Endodermal cell (in vitro differentiated cells): ENCODE measurements around the gene SYNGR4. TPM values are rescaled to one million over a fixed set of nuclear protein-coding genes. Genes with fewer than 3 reads are reported as not detected.
"Not testable (repeated sequence)": the region's sequence is repeated elsewhere in the genome, so short reads cannot be mapped to it uniquely, and the experiment has no call there.

Source experiments
- DNase-seq: peaks from one replicate; pipeline ENCODE4 v3.0.0-alpha.2; 2017
- H3K27ac ChIP-seq: 2 replicates; pipeline ENCODE4 v1.5.1; 2013; ENCODE audit warnings: mild to moderate bottlenecking, low read depth, low read length, moderate library complexity
- H3K27me3 ChIP-seq: 2 replicates; pipeline ENCODE4 v1.6.1; 2013; ENCODE audit warnings: mild to moderate bottlenecking, low read length, moderate library complexity; ENCODE audit not compliant: insufficient read depth, control insufficient read depth, poor library complexity, severe bottlenecking
- H3K36me3 ChIP-seq: 2 replicates; pipeline ENCODE4 v1.7.0; 2013; ENCODE audit warnings: mild to moderate bottlenecking, low read length, moderate library complexity; ENCODE audit not compliant: control insufficient read depth, insufficient read depth
- H3K4me1 ChIP-seq: one replicate; pipeline ENCODE4 v1.7.0; 2013; ENCODE audit warnings: low read length; ENCODE audit not compliant: control insufficient read depth, insufficient read depth
- H3K4me3 ChIP-seq: 2 replicates; pipeline ENCODE4 v1.5.1; 2013; ENCODE audit warnings: mild to moderate bottlenecking, low read length, moderate library complexity
- H3K9ac ChIP-seq: 2 replicates; pipeline ENCODE4 v1.6.1; 2013; ENCODE audit warnings: mild to moderate bottlenecking, low read length, moderate library complexity; ENCODE audit not compliant: poor library complexity, severe bottlenecking; ENCODE audit errors: extremely low read depth
- H3K9me3 ChIP-seq: 2 replicates; pipeline ENCODE4 v1.6.1; 2013; ENCODE audit warnings: mild to moderate bottlenecking, low read length, moderate library complexity; ENCODE audit not compliant: control insufficient read depth
- H3K27ac Mint-ChIP-seq: 2 replicates; pipeline ENCODE4 v1.8.0; 2020; ENCODE audit warnings: mixed read lengths
- H3K27me3 Mint-ChIP-seq: 2 replicates; pipeline ENCODE4 v1.8.0; 2021; ENCODE audit warnings: mild to moderate bottlenecking, mixed read lengths; ENCODE audit not compliant: insufficient read depth
- H3K36me3 Mint-ChIP-seq: 2 replicates; pipeline ENCODE4 v1.8.0; 2020; ENCODE audit warnings: low read depth, mixed read lengths
- H3K4me1 Mint-ChIP-seq: 2 replicates; pipeline ENCODE4 v1.8.0; 2020; ENCODE audit warnings: mixed read lengths
- H3K4me3 Mint-ChIP-seq: 2 replicates; pipeline ENCODE4 v1.8.0; 2020; ENCODE audit warnings: mild to moderate bottlenecking, moderate library complexity, mixed read lengths
- H3K9me3 Mint-ChIP-seq: 2 replicates; pipeline ENCODE4 v1.8.0; 2020; ENCODE audit warnings: mild to moderate bottlenecking, mixed read lengths
- WGBS, 2 experiments: methylation state at CpG; one replicate each; pipeline versions ENCODE4 v1.1.5 to v1.1.7; 2013; ENCODE audit warnings: missing lambda C conversion rate in 2 of 2, mixed read lengths in 1 of 2; ENCODE audit not compliant: insufficient coverage in 1 of 2, insufficient read length in 1 of 2; 5-methylcytosine and 5-hydroxymethylcytosine counted together
- total RNA-seq, 2 donors: library from RNA; stranded (reverse); fragmentation: NEBNext Ultra II Directional in 1 of 2; extraction: Animal tissue kit (Norgen Biotek cat#: 25700) in 1 of 2; gene quantifications; 2 replicates in 1 of 2; 3 replicates in 1 of 2; pipeline ENCODE4 v1.2.1, GENCODE V29; 2021
- TF ChIP-seq, protein P1 (sequence below): fragments of 200-600 bp; sonication (generic); conservative IDR thresholded peaks from 2 replicates; pipeline ENCODE4 v1.5.0; 2021; ENCODE audit warnings: antibody characterized with exemption, mild to moderate bottlenecking

SYNGR4 gene
- total RNA-seq, 2 donors from 2014 or later = not detected

DNA sequence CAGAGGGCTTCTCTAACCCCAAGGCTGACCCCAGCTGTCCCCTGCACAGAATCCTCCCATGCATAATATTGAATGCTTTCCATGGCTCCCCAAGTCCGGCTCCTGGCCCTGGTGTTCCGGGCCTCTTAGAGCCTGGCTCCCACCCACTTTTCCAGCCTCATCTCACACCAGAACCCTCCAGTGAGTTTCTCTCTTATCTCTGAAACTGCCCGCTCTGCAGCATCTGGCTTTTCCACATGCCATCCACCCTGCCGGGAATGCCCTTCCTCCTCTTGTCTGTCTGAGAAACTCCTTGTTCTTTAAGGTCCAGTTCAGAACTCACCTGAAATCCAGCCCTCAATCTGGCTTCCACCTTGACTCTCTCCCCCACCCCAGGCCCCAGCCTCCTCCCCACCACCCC lies 6.8 kb downstream of the SYNGR4 start:
- H3K9ac ChIP-seq = no peak overlapping the region
- Mint-ChIP-seq H3K27ac (no peak overlapping the region), H3K4me1 (no peaks in the 10 kb centered on the region), H3K4me3 (no peak overlapping the region), H3K27me3 (peaks cover 34% of the 10 kb centered on the region), H3K9me3 (no peaks in the 10 kb centered on the region), H3K36me3 (no peaks in the 10 kb centered on the region)
- H3K4me3 ChIP-seq = no peak overlapping the region
- H3K9me3 ChIP-seq = no peaks in the 10 kb centered on the region
- 77 to 79% methylated on average over 3 to 4 of the region's 4 CpGs for WGBS, 2 experiments
- no peak overlapping the region for H3K27ac ChIP-seq
- no peaks in the 10 kb centered on the region for H3K27me3 ChIP-seq
- TF ChIP-seq, protein P1, sequence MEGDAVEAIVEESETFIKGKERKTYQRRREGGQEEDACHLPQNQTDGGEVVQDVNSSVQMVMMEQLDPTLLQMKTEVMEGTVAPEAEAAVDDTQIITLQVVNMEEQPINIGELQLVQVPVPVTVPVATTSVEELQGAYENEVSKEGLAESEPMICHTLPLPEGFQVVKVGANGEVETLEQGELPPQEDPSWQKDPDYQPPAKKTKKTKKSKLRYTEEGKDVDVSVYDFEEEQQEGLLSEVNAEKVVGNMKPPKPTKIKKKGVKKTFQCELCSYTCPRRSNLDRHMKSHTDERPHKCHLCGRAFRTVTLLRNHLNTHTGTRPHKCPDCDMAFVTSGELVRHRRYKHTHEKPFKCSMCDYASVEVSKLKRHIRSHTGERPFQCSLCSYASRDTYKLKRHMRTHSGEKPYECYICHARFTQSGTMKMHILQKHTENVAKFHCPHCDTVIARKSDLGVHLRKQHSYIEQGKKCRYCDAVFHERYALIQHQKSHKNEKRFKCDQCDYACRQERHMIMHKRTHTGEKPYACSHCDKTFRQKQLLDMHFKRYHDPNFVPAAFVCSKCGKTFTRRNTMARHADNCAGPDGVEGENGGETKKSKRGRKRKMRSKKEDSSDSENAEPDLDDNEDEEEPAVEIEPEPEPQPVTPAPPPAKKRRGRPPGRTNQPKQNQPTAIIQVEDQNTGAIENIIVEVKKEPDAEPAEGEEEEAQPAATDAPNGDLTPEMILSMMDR = no peak
- no peaks in the 10 kb centered on the region for H3K36me3 ChIP-seq
- no peak for DNase-seq
- no peaks in the 10 kb centered on the region for H3K4me1 ChIP-seq

DNA sequence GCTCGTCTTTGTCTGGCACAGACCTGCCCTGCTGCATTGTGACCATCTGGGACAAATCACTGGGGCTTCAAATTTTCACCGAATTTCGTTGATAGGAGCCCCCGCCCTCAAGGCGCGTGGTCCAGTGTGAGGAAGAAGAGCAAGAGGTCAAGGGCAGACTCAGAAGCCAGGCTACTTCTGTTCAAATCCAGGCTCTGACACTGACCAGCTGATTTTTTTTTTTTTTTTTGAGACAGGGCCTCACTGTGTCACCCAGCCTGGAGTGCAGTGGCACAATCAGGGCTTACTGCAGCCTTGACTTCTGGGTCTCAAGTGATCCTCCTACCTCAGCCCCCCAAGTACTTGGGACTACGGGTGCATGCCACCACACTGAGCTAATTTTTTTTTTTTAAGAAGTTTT lies 7.2 kb downstream of the SYNGR4 start:
- Histone ChIP-seq H3K27ac (no peak overlapping the region), H3K4me1 (no peaks in the 10 kb centered on the region), H3K4me3 (no peak overlapping the region), H3K27me3 (no peaks in the 10 kb centered on the region), H3K9ac (no peak overlapping the region), H3K36me3 (no peaks in the 10 kb centered on the region), H3K9me3 (no peaks in the 10 kb centered on the region)
- TF ChIP-seq, protein P1 = no peak
- Mint-ChIP-seq H3K36me3 (no peaks in the 10 kb centered on the region), H3K27ac (no peak overlapping the region), H3K27me3 (peaks cover 34% of the 10 kb centered on the region), H3K4me3 (no peak overlapping the region), H3K9me3 (no peaks in the 10 kb centered on the region), H3K4me1 (no peaks in the 10 kb centered on the region)
- DNase-seq = no peak
- 93 to 94% methylated on average over 5 to 7 of the region's 7 CpGs for WGBS, 2 experiments

DNA sequence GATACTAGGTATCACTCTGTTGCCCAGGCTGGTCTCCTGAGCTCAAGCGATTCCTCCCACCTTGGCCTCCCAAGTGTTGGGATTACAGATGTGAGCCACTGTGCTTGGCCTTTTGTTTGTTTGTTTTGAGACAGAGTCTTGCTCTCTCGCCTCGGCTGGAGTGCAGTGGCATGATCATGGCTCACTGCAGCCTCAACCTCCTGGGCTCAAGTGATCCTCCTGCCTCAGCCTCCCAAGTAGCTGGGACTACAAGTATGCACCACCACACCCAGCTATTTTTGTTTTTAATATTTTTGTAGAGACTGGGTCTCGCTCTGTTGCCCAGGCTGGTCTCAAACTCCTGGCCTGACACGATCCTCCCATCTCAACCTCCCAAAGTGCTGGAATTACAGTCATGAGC lies 7.6 kb downstream of the SYNGR4 start:
- not testable (repeated sequence) for H3K27ac Mint-ChIP-seq, DNase-seq, H3K9me3 ChIP-seq, H3K9ac ChIP-seq, H3K4me1 ChIP-seq, H3K27ac ChIP-seq, H3K4me3 Mint-ChIP-seq, H3K4me3 ChIP-seq, H3K4me1 Mint-ChIP-seq, H3K9me3 Mint-ChIP-seq, H3K36me3 ChIP-seq, H3K36me3 Mint-ChIP-seq, H3K27me3 ChIP-seq
- peaks cover 32% of the 10 kb centered on the region for H3K27me3 Mint-ChIP-seq
- WGBS, 2 experiments = 80 to 97% methylated on average over 1 to 5 of the region's 5 CpGs

DNA sequence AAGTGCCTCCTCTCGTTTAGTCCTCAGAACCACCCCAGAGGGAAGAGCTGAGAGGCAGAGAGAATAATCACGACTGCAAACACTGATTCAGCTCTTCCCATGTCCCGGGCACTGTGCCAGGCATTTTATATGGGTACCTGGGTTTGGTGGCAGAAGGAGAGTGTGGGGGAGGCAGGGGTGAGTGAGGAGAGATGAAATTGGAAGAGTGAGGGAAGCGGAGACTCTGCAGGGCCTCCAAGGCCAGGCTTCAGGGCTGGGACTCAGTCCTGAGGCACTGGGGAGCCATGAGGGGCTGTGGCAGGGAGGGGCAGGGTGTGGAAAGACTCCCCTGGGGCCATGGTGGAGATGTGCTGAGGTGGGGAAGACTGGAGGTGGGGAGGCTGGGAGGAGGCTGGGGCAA lies 8.7 kb downstream of the SYNGR4 start:
- Mint-ChIP-seq H3K4me3 (no peak overlapping the region), H3K27me3 (peaks cover 31% of the 10 kb centered on the region), H3K27ac (no peak overlapping the region), H3K9me3 (no peaks in the 10 kb centered on the region), H3K4me1 (no peaks in the 10 kb centered on the region), H3K36me3 (no peaks in the 10 kb centered on the region)
- Histone ChIP-seq H3K27me3 (no peaks in the 10 kb centered on the region), H3K4me1 (no peaks in the 10 kb centered on the region), H3K4me3 (no peak overlapping the region), H3K9me3 (no peaks in the 10 kb centered on the region), H3K9ac (no peak overlapping the region), H3K27ac (no peak overlapping the region), H3K36me3 (no peaks in the 10 kb centered on the region)
- TF ChIP-seq, protein P1 = no peak
- no peak for DNase-seq
- WGBS, 2 experiments = 88 to 100% methylated on average over 2 to 4 of the region's 4 CpGs
